OCI-LY3 (cell line): ENCODE results near the gene CDHR5.

Experiments
- CTCF ChIP-seq: fragments of 200-600, 300-600 bp; sonication (generic); IDR thresholded peaks from 2 replicates; pipeline ENCODE4 v1.5.1; 2014; ENCODE audit warnings: antibody characterized with exemption, low read length, low read depth
- EZH2phosphoT487 ChIP-seq: fragments of 200-600 bp; shearing (Covaris generic); IDR thresholded peaks from 2 replicates; pipeline ENCODE4 v1.6.1; 2018; ENCODE audit warnings: antibody characterized with exemption, mixed run types, low read depth

- TF ChIP-seq CTCF (no peak), EZH2phosphoT487 (no peak)
Observed at GRCh38 chr11:638631-639331, 14.0 kb upstream of the CDHR5 start.
